ENCODE measurements around the gene FCGR3A. TPM values are rescaled to one million over a fixed set of nuclear protein-coding genes. Genes with fewer than 3 reads are reported as not detected.
A peak's percentile ranks its signal among the peaks of the same experiment; 100 is the strongest.
"Not testable (repeated sequence)": the region's sequence is repeated elsewhere in the genome, so short reads cannot be mapped to it uniquely, and the experiment has no call there.

FCGR3A gene
- total and polyA plus RNA-seq, 10 donors, result 35.5 to 532 (median 283) TPM

DNA sequence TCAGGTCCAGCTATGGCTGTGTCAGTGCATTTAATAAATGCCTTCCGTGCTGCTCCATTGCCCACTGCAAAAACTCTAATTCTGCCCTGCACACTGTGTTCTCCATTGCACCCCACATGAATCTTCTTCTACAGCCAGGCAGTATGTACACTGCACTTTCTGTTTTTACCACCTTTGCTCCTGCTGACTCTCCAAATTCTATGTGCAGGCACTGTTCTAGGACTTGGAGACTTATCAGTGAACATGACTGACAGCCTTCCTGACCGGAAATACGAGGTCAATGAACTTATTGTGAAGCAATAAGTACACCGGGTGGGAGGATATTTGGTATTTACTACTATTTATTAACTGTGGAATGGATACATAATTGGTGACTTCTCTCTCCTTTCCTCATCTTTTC, 33.3 kb upstream of the FCGR3A start:
- H3K4me3 ChIP-seq; H3K4me1 ChIP-seq; H3K27me3 ChIP-seq (replicated peaks in 1 of 7); H3K27ac ChIP-seq; H3K9me3 ChIP-seq; intact Hi-C loops (cut with DNase I; ENCODE audit: low total_unique reads); H3K36me3 ChIP-seq; DNase-seq: not testable (repeated sequence)
- WGBS, 5 donors, result no CpG with 5 or more reads among the region's 4 CpGs

DNA sequence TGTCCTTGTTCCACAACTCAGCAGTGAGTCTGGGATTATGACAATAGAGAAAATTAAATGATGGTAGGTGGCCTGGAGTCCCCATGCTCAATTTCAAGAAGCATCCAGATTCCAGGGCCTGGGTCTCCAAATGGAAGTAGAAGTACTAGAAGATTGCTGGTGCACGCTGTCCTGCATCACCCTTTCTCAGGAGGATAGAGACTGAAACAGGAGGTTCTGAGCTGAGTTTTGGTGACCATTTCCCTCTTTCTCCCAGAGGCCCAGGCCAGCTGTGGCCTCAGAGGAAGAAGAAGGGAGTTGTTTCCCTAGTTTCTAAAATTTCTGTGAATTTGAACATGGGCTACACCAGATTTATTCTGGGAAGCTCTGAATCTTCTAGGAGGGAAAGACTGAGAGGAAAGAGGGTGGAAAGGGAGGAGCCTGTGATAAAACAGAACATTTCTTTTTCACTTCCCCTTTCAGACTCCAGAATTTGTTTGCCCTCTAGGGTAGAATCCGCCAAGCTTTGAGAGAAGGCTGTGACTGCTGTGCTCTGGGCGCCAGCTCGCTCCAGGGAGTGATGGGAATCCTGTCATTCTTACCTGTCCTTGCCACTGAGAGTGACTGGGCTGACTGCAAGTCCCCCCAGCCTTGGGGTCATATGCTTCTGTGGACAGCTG, 31.4 kb upstream of the FCGR3A start:
- intact Hi-C loops (cut with DNase I; ENCODE audit: low total_unique reads); H3K36me3 ChIP-seq; H3K27me3 ChIP-seq (replicated peaks in 1 of 7); H3K9me3 ChIP-seq; DNase-seq; H3K27ac ChIP-seq; H3K4me3 ChIP-seq; H3K4me1 ChIP-seq: not testable (repeated sequence)
- WGBS, 5 donors, result no CpG with 5 or more reads among the region's 4 CpGs

DNA sequence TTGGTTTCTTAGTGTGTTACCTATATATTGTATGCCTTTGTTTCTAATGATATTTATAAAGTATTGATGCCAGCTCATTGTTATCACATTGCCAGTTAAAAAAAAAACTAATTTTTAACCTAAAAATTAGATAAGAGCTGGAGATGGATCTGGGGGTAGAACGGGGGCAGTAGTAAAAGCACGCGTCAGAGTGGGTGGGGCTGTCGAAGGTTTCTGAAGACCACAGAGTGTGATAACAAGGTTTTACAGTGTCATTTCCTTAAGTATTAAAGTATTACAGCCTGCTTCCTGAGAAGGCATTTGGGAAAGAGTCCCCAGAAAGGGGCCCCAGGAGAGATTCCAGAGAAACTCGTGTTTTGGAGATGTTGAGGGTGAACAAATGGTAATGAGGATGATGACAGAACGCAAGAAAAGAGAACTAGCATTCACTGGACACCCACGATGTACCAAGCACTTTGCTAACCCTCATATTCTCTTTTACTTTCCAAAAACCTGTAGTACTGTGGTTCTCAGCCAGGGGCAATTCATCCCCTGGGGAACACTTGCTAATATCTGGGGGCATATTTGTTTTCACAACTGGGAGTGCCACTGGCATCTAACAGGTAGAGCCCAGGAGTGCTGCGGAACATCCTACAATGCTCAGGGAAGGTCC, 30.4 kb upstream of the FCGR3A start:
- H3K4me1 ChIP-seq; H3K36me3 ChIP-seq; H3K9me3 ChIP-seq; H3K27ac ChIP-seq; H3K27me3 ChIP-seq (replicated peaks in 1 of 7); intact Hi-C loops (cut with DNase I; ENCODE audit: low total_unique reads); DNase-seq; H3K4me3 ChIP-seq: not testable (repeated sequence)
- 29 to 50% (median 40%) methylated on average over 1 to 2 of the region's 8 CpGs; no CpG with 5 or more reads in 2 of the 5 donors for WGBS, 5 donors

DNA sequence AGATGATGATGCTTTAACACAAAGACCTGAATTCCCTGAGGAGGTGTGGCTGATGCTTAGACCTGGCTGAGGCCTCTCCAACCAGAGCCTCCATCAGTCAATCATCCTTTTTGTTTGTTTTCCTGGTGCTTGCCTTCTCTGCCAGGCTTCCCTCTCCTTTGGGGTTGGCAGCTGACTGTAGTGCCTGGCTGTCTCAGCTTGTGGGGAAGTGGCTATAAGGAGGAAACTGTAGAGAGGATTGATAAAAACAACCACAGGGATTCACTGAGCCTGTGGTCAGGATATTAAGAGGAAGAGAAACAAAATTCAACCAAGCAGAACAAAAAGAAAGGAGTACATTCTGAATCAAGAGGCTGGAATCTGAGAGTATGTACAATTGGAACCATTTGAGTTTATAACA, 27.1 kb upstream of the FCGR3A start:
- not testable (repeated sequence) for H3K27ac ChIP-seq, H3K36me3 ChIP-seq

DNA sequence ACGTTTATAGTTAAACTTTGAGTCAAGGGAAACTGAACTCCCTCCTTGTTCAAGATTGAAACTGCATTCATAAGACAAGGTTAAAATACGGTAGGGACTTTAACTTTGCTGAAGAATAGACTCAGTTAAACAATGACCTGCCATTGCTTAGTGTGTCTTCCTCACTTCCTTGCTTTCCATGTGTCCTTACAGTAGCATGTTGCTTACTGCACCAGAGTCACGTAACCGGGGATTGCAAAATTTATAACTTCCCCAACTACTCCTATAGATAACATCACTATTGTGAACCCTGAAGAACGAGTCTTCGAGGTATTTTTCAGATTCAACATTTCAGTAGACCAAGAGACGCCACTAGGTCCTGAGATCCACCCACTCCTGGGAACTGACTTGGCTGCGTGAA, 22.1 kb upstream of the FCGR3A start:
- H3K9me3 ChIP-seq; H3K27ac ChIP-seq; DNase-seq; H3K27me3 ChIP-seq (replicated peaks in 1 of 7); H3K4me1 ChIP-seq; H3K36me3 ChIP-seq; intact Hi-C loops (cut with DNase I; ENCODE audit: low total_unique reads); H3K4me3 ChIP-seq: not testable (repeated sequence)
- WGBS, 5 donors, result 0 to 41% (median 25%) methylated on average over 2 of the region's 8 CpGs; no CpG with 5 or more reads in 1 of the 5 donors

More for the DNA sequence above, 27.1 kb upstream of the FCGR3A start:
- H3K9me3 ChIP-seq; DNase-seq; intact Hi-C loops (cut with DNase I; ENCODE audit: low total_unique reads); H3K27me3 ChIP-seq (replicated peaks in 1 of 7); H3K4me3 ChIP-seq; H3K4me1 ChIP-seq: not testable (repeated sequence)

DNA sequence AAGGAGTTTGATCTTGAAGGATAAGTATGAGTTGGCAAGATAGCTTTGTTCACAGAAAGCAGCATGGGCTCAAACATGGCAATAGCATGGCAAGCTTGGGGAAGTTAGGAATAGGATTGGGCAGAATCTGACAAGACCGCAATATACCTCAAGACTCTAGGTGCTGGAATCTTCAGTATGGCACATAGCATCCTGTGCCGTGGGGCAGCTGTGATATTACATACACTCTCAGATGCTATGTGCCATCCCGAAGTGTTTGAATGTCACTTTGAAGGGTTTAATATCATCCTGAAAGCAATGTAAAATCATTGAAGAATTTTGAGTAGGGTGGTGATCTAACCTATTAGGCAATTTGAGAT, 17.0 kb upstream of the FCGR3A start:
- DNase-seq; H3K9me3 ChIP-seq; H3K27me3 ChIP-seq (replicated peaks in 1 of 7); H3K4me3 ChIP-seq; H3K36me3 ChIP-seq: not testable (repeated sequence)
- intact Hi-C loops (cut with DNase I; ENCODE audit: low total_unique reads), result loop anchor here (10.0 kb wide), 1 partner anchor 178 kb away; the partner anchor contains the start of gene DUSP12
- peak overlapping the region in 1 of 8 donors; percentile 15 for H3K27ac ChIP-seq
- peaks cover 0 to 17% (median 8%) of the 10 kb centered on the region in 6 donors for H3K4me1 ChIP-seq
- WGBS, 5 donors, result 80 to 100% (median 100%) methylated on average over 1 of the region's 3 CpGs; no CpG with 5 or more reads in 1 of the 5 donors

DNA sequence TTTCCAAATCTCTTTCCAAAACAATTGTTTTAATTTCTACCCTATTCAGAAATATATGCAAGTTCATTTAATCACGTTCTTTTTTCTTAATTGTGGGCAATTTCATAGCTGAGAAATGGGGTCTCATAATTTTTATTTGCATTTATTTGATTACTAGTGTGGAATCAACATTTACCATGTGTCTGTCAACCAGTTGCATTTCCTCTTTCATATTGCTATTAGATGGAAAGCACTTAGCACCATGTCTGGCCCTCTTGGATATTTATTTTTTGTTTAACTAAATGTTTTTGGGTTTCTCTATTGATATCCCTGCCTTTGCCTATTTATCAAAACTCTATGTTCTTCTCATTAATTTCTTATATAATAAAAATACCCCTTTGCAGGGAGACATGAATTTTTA, 13.9 kb upstream of the FCGR3A start:
- intact Hi-C loops (cut with DNase I; ENCODE audit: low total_unique reads), result loop anchor here (10.0 kb wide), 1 partner anchor 181 kb away; the partner anchor contains the start of gene DUSP12
- WGBS, 5 donors, result 64 to 82% (median 73%) methylated on average over 1 of the region's 1 CpG
- not testable (repeated sequence) for H3K27me3 ChIP-seq (replicated peaks in 1 of 7); H3K9me3 ChIP-seq; H3K4me3 ChIP-seq; DNase-seq; H3K36me3 ChIP-seq
- Histone ChIP-seq H3K4me1 (peaks cover 0 to 25% (median 10%) of the 10 kb centered on the region in 6 donors), H3K27ac (peak overlapping the region in 6 of 8 donors; percentile 61 to 87 (median 80))

DNA sequence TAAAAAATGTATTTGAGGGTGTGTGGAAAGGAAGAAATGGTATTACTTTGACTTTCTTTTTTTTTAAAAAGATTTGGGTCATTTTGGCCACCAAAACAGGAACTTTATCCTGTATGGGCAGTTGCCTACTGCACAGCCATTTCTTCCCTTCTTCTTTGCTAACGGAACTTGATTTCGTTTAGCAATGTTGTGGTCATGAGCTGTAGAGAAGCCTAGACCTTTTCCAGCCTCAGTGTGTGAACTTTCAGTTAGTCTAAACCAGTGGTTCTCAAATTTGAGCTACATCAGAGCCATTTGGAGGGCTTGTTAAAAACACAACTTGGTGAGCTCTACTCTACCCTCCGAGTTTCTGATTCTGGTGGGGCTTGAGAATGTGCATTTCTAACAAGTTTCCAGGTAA, 12.8 kb upstream of the FCGR3A start:
- H3K27ac ChIP-seq, result peak overlapping the region in 7 of 8 donors; percentile 69 to 87 (median 76)
- H3K4me1 ChIP-seq, result peaks cover 0 to 25% (median 10%) of the 10 kb centered on the region in 6 donors
- H3K4me3 ChIP-seq, result peak overlapping the region in 1 of 8 donors; percentile 30
- not testable (repeated sequence) for DNase-seq; H3K36me3 ChIP-seq; H3K9me3 ChIP-seq; H3K27me3 ChIP-seq (replicated peaks in 1 of 7)
- WGBS, 5 donors, result 43 to 75% (median 50%) methylated on average over 1 to 3 of the region's 3 CpGs
- intact Hi-C loops (cut with DNase I; ENCODE audit: low total_unique reads), result loop anchor here (10.0 kb wide), 1 partner anchor 182 kb away; the partner anchor contains the start of gene DUSP12
